RWPE2 (cell line): Measurements from ENCODE around the gene TOPBP1.

Experiments
- ATAC-seq: fragments of 200-7000 bp; cut with Tn5 transposase; 3 replicates; pipeline ENCODE4 v1.9.1; 2021; ENCODE audit warnings: low read depth
- DNase-seq: peaks from one replicate; pipeline ENCODE4 v3.0.0-alpha.2; 2020; ENCODE audit warnings: low spot score
- H3K27ac ChIP-seq: fragments of 450-650 bp; 2 replicates; pipeline ENCODE4 v1.5.1; 2017; ENCODE audit warnings: mild to moderate bottlenecking; ENCODE audit not compliant: poor library complexity, severe bottlenecking
- H3K27me3 ChIP-seq: fragments of 250-450 bp; sonication (Bioruptor Pico); 2 replicates; pipeline ENCODE4 v1.5.1; 2021; ENCODE audit warnings: mild to moderate bottlenecking, moderate library complexity; ENCODE audit not compliant: insufficient read depth, poor library complexity, severe bottlenecking
- H3K36me3 ChIP-seq: fragments of 250-450 bp; sonication (Bioruptor Pico); 2 replicates; pipeline ENCODE4 v1.5.1; 2020; ENCODE audit warnings: low read depth, mild to moderate bottlenecking, moderate library complexity
- H3K4me1 ChIP-seq: fragments of 250-450 bp; sonication (Bioruptor Pico); 2 replicates; pipeline ENCODE4 v1.5.1; 2021; ENCODE audit warnings: mild to moderate bottlenecking, moderate library complexity; ENCODE audit not compliant: insufficient read depth, poor library complexity, severe bottlenecking
- H3K4me3 ChIP-seq: fragments of 250-450 bp; sonication (Bioruptor Pico); 2 replicates; pipeline ENCODE4 v1.5.1; 2021; ENCODE audit warnings: mild to moderate bottlenecking, moderate library complexity; ENCODE audit not compliant: severe bottlenecking
- H3K9me3 ChIP-seq: fragments of 250-450 bp; sonication (Bioruptor Pico); 2 replicates; pipeline ENCODE4 v1.5.1; 2021; ENCODE audit warnings: mild to moderate bottlenecking, moderate library complexity; ENCODE audit not compliant: severe bottlenecking
- CTCF ChIP-seq: fragments of 450-650 bp; IDR thresholded peaks from one replicate; pipeline ENCODE4 v1.5.1; 2017; ENCODE audit warnings: mild to moderate bottlenecking, moderate library complexity; ENCODE audit not compliant: poor library complexity, severe bottlenecking

TOPBP1 gene

DNA sequence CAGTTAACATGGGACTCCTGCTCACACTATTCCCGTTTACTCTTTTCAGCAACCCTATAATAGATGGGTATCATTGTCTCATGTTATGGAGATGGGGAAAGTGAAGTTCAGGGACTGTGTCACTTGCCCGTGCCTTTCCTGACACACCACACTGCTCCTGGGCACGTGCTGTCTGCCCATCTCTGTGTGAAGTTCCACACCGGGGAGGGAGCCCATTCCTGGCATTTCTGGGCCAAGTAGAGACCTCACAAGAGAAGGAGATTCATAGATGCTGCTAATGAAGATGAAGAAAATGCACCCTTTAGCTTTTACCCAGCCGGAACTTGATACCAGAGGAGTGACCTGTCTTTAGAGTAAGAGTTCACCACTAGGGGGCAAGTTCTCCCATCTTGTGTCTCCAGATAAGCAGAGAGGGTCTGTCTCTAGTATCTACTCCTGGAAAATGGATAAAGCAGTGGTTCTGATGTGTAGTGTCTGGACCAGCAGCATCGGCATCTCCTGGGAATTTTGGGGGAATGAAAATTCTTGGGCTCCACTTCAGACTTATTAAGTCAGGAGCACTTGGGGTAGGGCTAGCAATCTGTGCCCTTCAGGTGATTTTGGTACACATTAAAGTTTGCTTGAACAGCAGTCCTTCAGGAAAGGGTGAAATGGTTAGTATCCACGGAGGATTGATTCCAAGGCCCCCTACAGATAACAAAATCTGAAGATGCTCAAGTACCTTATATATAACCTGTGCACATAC is 2.0 kb upstream of the TOPBP1 start:
- Histone ChIP-seq H3K4me3 (no peak overlapping the region), H3K27me3 (no peaks in the 10 kb centered on the region)

GRCh38 chr3:133662278-133662651 is 524 bp upstream of the TOPBP1 start:
- H3K4me3 ChIP-seq: peak overlapping the region; percentile 84
- peaks cover 38% of the 10 kb centered on the region for H3K36me3 ChIP-seq
- H3K4me1 ChIP-seq: peaks cover 15% of the 10 kb centered on the region
- peak; percentile 29 for TF ChIP-seq CTCF
- H3K27ac ChIP-seq: peak overlapping the region; percentile 55
- H3K9me3 ChIP-seq: no peaks in the 10 kb centered on the region
- DNase-seq: no peak
- no peaks in the 10 kb centered on the region for H3K27me3 ChIP-seq
- ATAC-seq: peak; percentile 71

More for the DNA sequence above, 2.0 kb upstream of the TOPBP1 start:
- Histone ChIP-seq H3K27ac (no peak overlapping the region), H3K4me1 (peaks cover 15% of the 10 kb centered on the region), H3K36me3 (peaks cover 23% of the 10 kb centered on the region), H3K9me3 (no peaks in the 10 kb centered on the region)
- ATAC-seq: peak; percentile 49; the same call in 2 of the 3 replicates
- no peak for DNase-seq
- peak; percentile 71 for TF ChIP-seq CTCF

GRCh38 chr3:133659806-133660205 is 1.9 kb downstream of the TOPBP1 start:
- Histone ChIP-seq H3K4me1 (peaks cover 15% of the 10 kb centered on the region), H3K27me3 (no peaks in the 10 kb centered on the region), H3K4me3 (no peak overlapping the region), H3K9me3 (no peaks in the 10 kb centered on the region), H3K27ac (no peak overlapping the region), H3K36me3 (peaks cover 62% of the 10 kb centered on the region)
- ATAC-seq: no peak
- TF ChIP-seq CTCF: no peak
- DNase-seq: no peak

- TF ChIP-seq CTCF: no peak
- no peaks in the 10 kb centered on the region for H3K9me3 ChIP-seq
- H3K27me3 ChIP-seq: no peaks in the 10 kb centered on the region
- H3K27ac ChIP-seq: no peak overlapping the region
- ATAC-seq: no peak
- H3K36me3 ChIP-seq: peaks cover 96% of the 10 kb centered on the region
- peaks cover 8% of the 10 kb centered on the region for H3K4me1 ChIP-seq
- no peak overlapping the region for H3K4me3 ChIP-seq
- DNase-seq: no peak
These were observed 5.8 kb downstream of the TOPBP1 start for GRCh38 chr3:133655731-133656515.
